ENCODE results near the gene PSMA7.
A peak's percentile ranks its signal among the peaks of the same experiment; 100 is the strongest.
"Not testable (repeated sequence)": the region's sequence is repeated elsewhere in the genome, so short reads cannot be mapped to it uniquely, and the experiment has no call there.

The PSMA7 gene

GRCh38 chr20:62155428-62156253 lies 12.4 kb upstream of the PSMA7 start:
- TF ChIP-seq, protein P1, sequence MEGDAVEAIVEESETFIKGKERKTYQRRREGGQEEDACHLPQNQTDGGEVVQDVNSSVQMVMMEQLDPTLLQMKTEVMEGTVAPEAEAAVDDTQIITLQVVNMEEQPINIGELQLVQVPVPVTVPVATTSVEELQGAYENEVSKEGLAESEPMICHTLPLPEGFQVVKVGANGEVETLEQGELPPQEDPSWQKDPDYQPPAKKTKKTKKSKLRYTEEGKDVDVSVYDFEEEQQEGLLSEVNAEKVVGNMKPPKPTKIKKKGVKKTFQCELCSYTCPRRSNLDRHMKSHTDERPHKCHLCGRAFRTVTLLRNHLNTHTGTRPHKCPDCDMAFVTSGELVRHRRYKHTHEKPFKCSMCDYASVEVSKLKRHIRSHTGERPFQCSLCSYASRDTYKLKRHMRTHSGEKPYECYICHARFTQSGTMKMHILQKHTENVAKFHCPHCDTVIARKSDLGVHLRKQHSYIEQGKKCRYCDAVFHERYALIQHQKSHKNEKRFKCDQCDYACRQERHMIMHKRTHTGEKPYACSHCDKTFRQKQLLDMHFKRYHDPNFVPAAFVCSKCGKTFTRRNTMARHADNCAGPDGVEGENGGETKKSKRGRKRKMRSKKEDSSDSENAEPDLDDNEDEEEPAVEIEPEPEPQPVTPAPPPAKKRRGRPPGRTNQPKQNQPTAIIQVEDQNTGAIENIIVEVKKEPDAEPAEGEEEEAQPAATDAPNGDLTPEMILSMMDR (IDR thresholded peaks at IDR 0.05; ENCODE audit: insufficient read depth, low read depth, low read length, missing control alignments) = no peak
- peak; percentile 85 for DNase-seq (ENCODE audit: low read depth)
- H3K4me3 ChIP-seq (ENCODE audit: low read length) = no peak overlapping the region

GRCh38 chr20:62151835-62152364 lies 8.7 kb upstream of the PSMA7 start:
- no peak overlapping the region for H3K4me3 ChIP-seq (ENCODE audit: low read length)
- DNase-seq (ENCODE audit: low read depth) = no peak
- TF ChIP-seq, protein P1 (IDR thresholded peaks at IDR 0.05; ENCODE audit: insufficient read depth, low read depth, low read length, missing control alignments) = no peak

DNA sequence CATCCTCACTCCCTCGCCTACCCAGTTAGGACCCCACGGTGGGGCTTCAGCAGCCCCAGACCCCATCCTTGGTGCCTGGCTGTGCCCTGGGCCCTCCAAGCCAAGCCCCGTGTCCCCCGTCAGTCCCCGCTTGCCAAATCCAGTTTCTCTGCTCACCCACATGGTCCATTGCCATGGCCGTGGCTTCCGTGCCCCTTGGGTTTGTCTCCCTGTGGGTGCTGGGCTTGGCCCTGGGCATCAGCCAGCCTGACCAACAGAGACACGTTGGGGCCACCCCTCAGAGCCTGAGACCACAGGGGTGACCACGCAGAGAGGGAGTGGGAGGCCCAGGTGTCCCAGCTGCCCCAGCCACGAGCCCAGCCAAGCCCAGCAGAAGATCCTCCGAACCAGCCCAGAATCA lies 8.0 kb upstream of the PSMA7 start:
- TF ChIP-seq, protein P1 (IDR thresholded peaks at IDR 0.05; ENCODE audit: insufficient read depth, low read depth, low read length, missing control alignments) = no peak
- H3K4me3 ChIP-seq (ENCODE audit: low read length) = no peak overlapping the region
- no peak for DNase-seq (ENCODE audit: low read depth)

DNA sequence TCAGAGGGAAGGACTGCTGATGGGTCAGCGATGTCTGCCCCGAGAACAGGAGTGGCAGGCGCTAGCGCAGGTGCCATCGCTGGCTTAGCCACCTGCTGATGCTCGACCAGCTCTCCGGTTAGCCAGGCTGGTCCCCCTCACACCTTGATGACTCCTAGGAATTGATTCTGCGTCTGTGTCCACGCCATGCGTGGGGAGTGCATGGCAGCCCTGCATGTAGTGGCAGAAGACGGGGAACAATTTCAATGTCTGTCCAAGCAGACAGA lies 7.0 kb upstream of the PSMA7 start:
- DNase-seq (ENCODE audit: low read depth) = no peak
- no peak overlapping the region for H3K4me3 ChIP-seq (ENCODE audit: low read length)
- TF ChIP-seq, protein P1 (IDR thresholded peaks at IDR 0.05; ENCODE audit: insufficient read depth, low read depth, low read length, missing control alignments) = no peak

DNA sequence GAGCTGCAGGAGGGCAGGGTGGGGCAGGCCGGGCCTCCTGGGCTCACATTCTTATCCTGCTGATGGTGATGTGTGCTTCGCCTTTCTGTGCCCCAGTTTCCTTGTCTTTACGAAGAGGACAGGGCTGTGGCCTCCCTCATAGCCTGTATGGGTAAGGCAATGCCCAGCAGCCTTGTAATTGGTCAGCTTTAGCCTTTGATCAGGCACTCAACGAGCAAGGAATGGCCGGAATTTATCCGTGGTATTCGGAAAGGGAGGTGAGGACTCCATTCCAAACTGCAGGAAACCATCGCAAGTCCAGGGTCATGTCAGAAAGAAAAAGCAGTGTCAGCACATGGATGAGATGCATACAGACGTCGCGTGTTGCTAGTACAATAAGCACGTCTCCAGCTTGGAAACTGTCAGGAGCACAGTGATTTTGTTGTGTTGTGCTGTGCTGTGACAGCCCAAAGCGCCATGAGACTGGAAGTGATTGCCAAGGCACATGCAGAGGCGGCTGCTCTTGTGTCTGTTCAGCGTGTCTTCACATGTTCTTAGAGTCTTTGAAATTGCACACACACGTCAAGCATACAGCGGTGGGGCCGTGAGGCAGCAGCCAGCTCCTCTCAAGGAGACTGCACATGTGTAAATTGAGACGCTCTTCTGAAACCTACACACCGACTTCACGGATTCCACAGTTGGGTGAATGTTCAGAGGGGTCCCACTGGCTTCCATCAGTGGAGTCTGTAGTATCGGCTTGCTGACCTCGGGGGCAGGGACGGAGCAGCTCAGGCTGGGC lies 6.5 kb upstream of the PSMA7 start:
- DNase-seq (ENCODE audit: low read depth) = peak; percentile 94
- no peak overlapping the region for H3K4me3 ChIP-seq (ENCODE audit: low read length)
- TF ChIP-seq, protein P1 (IDR thresholded peaks at IDR 0.05; ENCODE audit: insufficient read depth, low read depth, low read length, missing control alignments) = no peak

- TF ChIP-seq, protein P1 (IDR thresholded peaks at IDR 0.05; ENCODE audit: insufficient read depth, low read depth, low read length, missing control alignments) = no peak
- H3K4me3 ChIP-seq (ENCODE audit: low read length) = no peak overlapping the region
- DNase-seq (ENCODE audit: low read depth) = no peak
Observed at GRCh38 chr20:62148908-62149314, 5.7 kb upstream of the PSMA7 start.

DNA sequence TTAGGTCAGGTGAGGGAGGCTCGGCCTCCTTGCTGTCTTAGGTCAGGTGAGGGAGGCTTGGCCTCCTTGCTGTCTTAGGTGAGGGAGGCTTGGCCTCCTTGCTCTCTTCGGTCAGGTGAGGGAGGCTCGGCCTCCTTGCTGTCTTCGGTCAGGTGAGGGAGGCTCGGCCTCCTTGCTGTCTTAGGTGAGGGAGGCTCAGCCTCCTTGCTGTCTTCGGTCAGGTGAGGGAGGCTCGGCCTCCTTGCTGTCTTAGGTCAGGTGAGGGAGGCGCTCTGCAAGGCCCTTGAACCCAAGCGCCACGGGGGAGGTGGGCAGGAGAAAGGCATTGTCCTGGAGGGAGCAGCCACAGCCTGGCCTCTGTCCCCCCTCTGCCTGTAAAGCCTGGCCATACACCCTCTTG lies 5.2 kb upstream of the PSMA7 start:
- not testable (repeated sequence) for H3K4me3 ChIP-seq (ENCODE audit: low read length); DNase-seq (ENCODE audit: low read depth)

Data from epithelial cell of esophagus (primary cell).